ENCODE data around the gene ACTMAP. TPM values are rescaled to one million over a fixed set of nuclear protein-coding genes. Genes with fewer than 3 reads are reported as not detected.

ACTMAP gene
- total and polyA plus RNA-seq, 2 of the 13 experiments (the other 11 are each of a cell fraction or from before 2014, with no cell fraction given), result 2.2 to 7.9 TPM

DNA sequence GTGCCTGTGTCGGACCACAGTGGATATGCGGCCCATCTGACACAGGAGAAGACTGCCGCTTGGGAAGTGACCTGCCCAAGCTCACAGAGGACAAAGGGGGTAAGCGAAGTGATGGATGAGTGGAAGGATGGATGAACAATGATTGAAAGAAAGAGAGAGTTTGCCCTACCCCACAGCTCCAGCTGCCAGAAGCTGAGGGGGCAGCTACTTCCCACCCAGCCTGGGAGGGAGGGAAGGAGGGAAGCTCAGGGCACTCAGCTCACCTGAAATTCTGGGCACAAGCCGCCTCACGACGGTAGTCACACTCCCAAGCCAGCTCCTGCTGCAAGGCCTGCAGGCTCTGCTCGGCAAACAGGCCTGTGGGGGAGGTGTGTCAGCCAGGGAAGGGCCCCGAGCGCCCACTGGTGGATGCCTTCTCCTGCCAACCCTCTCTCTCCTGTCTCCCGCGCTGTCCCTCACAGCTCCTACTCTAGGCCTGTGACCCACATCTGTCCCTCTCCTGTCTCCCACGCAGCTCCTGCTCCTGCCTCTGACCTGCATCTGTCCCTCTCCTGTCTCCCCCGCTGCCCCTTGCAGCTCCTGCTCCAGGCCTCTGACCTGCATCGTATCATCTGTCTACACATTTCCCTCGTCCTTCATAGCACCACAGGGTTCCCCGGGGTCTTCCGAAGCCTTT is 47.8 kb downstream of the ACTMAP start (continued):
- TF ChIP-seq, protein P1, sequence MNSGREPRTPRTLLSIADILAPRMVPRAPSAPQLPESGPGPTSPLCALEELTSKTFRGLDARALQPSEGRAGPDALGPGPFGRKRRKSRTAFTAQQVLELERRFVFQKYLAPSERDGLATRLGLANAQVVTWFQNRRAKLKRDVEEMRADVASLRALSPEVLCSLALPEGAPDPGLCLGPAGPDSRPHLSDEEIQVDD (CRISPR knock-in tag; IDR thresholded peaks at IDR 0.05; ENCODE audit: borderline replicate concordance), result no peak
- TF ChIP-seq ZNF138 (CRISPR knock-in tag; IDR thresholded peaks at IDR 0.05; ENCODE audit: low read depth) (no peak), ZNF337 (CRISPR knock-in tag; IDR thresholded peaks at IDR 0.05; ENCODE audit: borderline replicate concordance, low read depth) (no peak), ZBTB42 (CRISPR knock-in tag; IDR thresholded peaks at IDR 0.05) (no peak), ZNF331 (CRISPR knock-in tag; IDR thresholded peaks at IDR 0.05) (0 out of 2 replicates have a peak, but pooled peaks have one; percentile 18), ZNF326 (CRISPR knock-in tag; IDR thresholded peaks at IDR 0.05; ENCODE audit: borderline replicate concordance) (no peak), KAT7 (CRISPR knock-in tag; IDR thresholded peaks at IDR 0.05; ENCODE audit: borderline replicate concordance) (no peak), ZNF570 (CRISPR knock-in tag; IDR thresholded peaks at IDR 0.05; ENCODE audit: borderline replicate concordance) (no peak), TBX2 (CRISPR knock-in tag; IDR thresholded peaks at IDR 0.05; ENCODE audit: borderline replicate concordance) (no peak), PCBP1 (IDR thresholded peaks at IDR 0.05; ENCODE audit: borderline replicate concordance, low read depth, low read length) (no peak)
- TF ChIP-seq, protein P2, sequence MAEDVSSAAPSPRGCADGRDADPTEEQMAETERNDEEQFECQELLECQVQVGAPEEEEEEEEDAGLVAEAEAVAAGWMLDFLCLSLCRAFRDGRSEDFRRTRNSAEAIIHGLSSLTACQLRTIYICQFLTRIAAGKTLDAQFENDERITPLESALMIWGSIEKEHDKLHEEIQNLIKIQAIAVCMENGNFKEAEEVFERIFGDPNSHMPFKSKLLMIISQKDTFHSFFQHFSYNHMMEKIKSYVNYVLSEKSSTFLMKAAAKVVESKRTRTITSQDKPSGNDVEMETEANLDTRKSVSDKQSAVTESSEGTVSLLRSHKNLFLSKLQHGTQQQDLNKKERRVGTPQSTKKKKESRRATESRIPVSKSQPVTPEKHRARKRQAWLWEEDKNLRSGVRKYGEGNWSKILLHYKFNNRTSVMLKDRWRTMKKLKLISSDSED (CRISPR knock-in tag; IDR thresholded peaks at IDR 0.05), result no peak
- TF ChIP-seq, protein P3, sequence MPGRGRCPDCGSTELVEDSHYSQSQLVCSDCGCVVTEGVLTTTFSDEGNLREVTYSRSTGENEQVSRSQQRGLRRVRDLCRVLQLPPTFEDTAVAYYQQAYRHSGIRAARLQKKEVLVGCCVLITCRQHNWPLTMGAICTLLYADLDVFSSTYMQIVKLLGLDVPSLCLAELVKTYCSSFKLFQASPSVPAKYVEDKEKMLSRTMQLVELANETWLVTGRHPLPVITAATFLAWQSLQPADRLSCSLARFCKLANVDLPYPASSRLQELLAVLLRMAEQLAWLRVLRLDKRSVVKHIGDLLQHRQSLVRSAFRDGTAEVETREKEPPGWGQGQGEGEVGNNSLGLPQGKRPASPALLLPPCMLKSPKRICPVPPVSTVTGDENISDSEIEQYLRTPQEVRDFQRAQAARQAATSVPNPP (CRISPR knock-in tag; IDR thresholded peaks at IDR 0.05), result no peak
